ENCODE data around the gene MBD3L4. TPM values are rescaled to one million over a fixed set of nuclear protein-coding genes. Genes with fewer than 3 reads are reported as not detected.
"Not testable (repeated sequence)": the region's sequence is repeated elsewhere in the genome, so short reads cannot be mapped to it uniquely, and the experiment has no call there.

Gene MBD3L4
- polyA plus RNA-seq, 1 donor (not counting 4 experiments of a cell fraction or from before 2014, with no cell fraction given), result not detected

- FAIRE-seq; H3K4me2 ChIP-seq (ENCODE audit: control insufficient read depth, extremely low read depth, insufficient read depth, low read depth, low read length); H3K27me3 ChIP-seq (ENCODE audit: control insufficient read depth, extremely low read depth, insufficient read depth, low read length); H3K27ac ChIP-seq (ENCODE audit: control insufficient read depth, insufficient read depth, low read length); H3K4me1 ChIP-seq (ENCODE audit: control insufficient read depth, extremely low read depth, insufficient read depth, low read length); H3K4me3 ChIP-seq (ENCODE audit: control insufficient read depth in 2 of 3, extremely low read depth in 1 of 3, insufficient read depth in 2 of 3, low read depth in 1 of 3, low read length in 3 of 3); H3K36me3 ChIP-seq (ENCODE audit: control insufficient read depth in 2 of 2, extremely low read depth in 1 of 2, insufficient read depth in 2 of 2, low read length in 2 of 2); H2AFZ ChIP-seq (ENCODE audit: control insufficient read depth, low read length); H3K9ac ChIP-seq (ENCODE audit: control insufficient read depth, extremely low read depth, insufficient read depth, low read length); H4K20me1 ChIP-seq (ENCODE audit: control insufficient read depth, extremely low read depth, insufficient read depth, low read length); dilution Hi-C loops (cut with MboI; ENCODE audit: extremely low pct_ligation_motif_present, low sequenced_read_pairs); H3K9me1 ChIP-seq (ENCODE audit: control insufficient read depth, extremely low read depth, insufficient read depth, low read length); H3K79me2 ChIP-seq (ENCODE audit: control insufficient read depth, insufficient read depth, low read length); H3K9me3 ChIP-seq (ENCODE audit: control insufficient read depth, low read depth, low read length); DNase-seq (ENCODE audit: low read depth, low spot score): not testable (repeated sequence)
Measured at GRCh38 chr19:7056371-7056770, 16.4 kb upstream of the MBD3L4 start.

DNA sequence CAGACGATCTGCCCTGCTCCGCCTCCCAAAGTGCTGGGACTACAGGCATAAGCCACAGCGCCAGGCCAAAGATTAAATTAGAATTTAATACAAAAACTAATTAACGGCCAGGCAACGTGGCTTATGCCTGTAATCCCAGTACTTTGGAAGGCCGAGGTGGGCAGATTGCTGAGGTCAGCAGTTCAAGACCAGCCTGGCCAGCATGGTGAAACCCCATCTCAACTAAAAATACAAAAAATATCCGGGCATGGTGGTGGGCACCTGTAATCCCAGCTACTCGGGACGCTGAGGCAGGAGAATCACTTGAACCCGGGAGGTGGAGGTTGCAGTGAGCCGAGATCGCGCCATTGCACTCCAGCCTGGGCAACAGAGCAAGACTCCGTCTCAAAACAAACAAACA lies 15.7 kb upstream of the MBD3L4 start:
- H3K9ac ChIP-seq (ENCODE audit: control insufficient read depth, extremely low read depth, insufficient read depth, low read length); H3K79me2 ChIP-seq (ENCODE audit: control insufficient read depth, insufficient read depth, low read length); H3K4me1 ChIP-seq (ENCODE audit: control insufficient read depth, extremely low read depth, insufficient read depth, low read length); FAIRE-seq; DNase-seq (ENCODE audit: low read depth, low spot score); H4K20me1 ChIP-seq (ENCODE audit: control insufficient read depth, extremely low read depth, insufficient read depth, low read length); H3K27ac ChIP-seq (ENCODE audit: control insufficient read depth, insufficient read depth, low read length); H3K27me3 ChIP-seq (ENCODE audit: control insufficient read depth, extremely low read depth, insufficient read depth, low read length); H3K36me3 ChIP-seq (ENCODE audit: control insufficient read depth in 2 of 2, extremely low read depth in 1 of 2, insufficient read depth in 2 of 2, low read length in 2 of 2); H3K9me3 ChIP-seq (ENCODE audit: control insufficient read depth, low read depth, low read length); H3K4me3 ChIP-seq (ENCODE audit: control insufficient read depth in 2 of 3, extremely low read depth in 1 of 3, insufficient read depth in 2 of 3, low read depth in 1 of 3, low read length in 3 of 3); H3K9me1 ChIP-seq (ENCODE audit: control insufficient read depth, extremely low read depth, insufficient read depth, low read length); dilution Hi-C loops (cut with MboI; ENCODE audit: extremely low pct_ligation_motif_present, low sequenced_read_pairs); H2AFZ ChIP-seq (ENCODE audit: control insufficient read depth, low read length); H3K4me2 ChIP-seq (ENCODE audit: control insufficient read depth, extremely low read depth, insufficient read depth, low read depth, low read length): not testable (repeated sequence)

GRCh38 chr19:7054635-7055368 lies 14.8 kb upstream of the MBD3L4 start:
- H3K4me3 ChIP-seq (ENCODE audit: control insufficient read depth in 2 of 3, extremely low read depth in 1 of 3, insufficient read depth in 2 of 3, low read depth in 1 of 3, low read length in 3 of 3); H3K9ac ChIP-seq (ENCODE audit: control insufficient read depth, extremely low read depth, insufficient read depth, low read length); H3K4me1 ChIP-seq (ENCODE audit: control insufficient read depth, extremely low read depth, insufficient read depth, low read length); dilution Hi-C loops (cut with MboI; ENCODE audit: extremely low pct_ligation_motif_present, low sequenced_read_pairs); H3K4me2 ChIP-seq (ENCODE audit: control insufficient read depth, extremely low read depth, insufficient read depth, low read depth, low read length); H3K27me3 ChIP-seq (ENCODE audit: control insufficient read depth, extremely low read depth, insufficient read depth, low read length); H4K20me1 ChIP-seq (ENCODE audit: control insufficient read depth, extremely low read depth, insufficient read depth, low read length); H2AFZ ChIP-seq (ENCODE audit: control insufficient read depth, low read length); H3K9me1 ChIP-seq (ENCODE audit: control insufficient read depth, extremely low read depth, insufficient read depth, low read length); DNase-seq (ENCODE audit: low read depth, low spot score); FAIRE-seq; H3K79me2 ChIP-seq (ENCODE audit: control insufficient read depth, insufficient read depth, low read length); H3K27ac ChIP-seq (ENCODE audit: control insufficient read depth, insufficient read depth, low read length); H3K9me3 ChIP-seq (ENCODE audit: control insufficient read depth, low read depth, low read length); H3K36me3 ChIP-seq (ENCODE audit: control insufficient read depth in 2 of 2, extremely low read depth in 1 of 2, insufficient read depth in 2 of 2, low read length in 2 of 2): not testable (repeated sequence)

GRCh38 chr19:7052896-7053295 lies 12.9 kb upstream of the MBD3L4 start:
- H3K9me1 ChIP-seq (ENCODE audit: control insufficient read depth, extremely low read depth, insufficient read depth, low read length); H2AFZ ChIP-seq (ENCODE audit: control insufficient read depth, low read length); H3K9ac ChIP-seq (ENCODE audit: control insufficient read depth, extremely low read depth, insufficient read depth, low read length); dilution Hi-C loops (cut with MboI; ENCODE audit: extremely low pct_ligation_motif_present, low sequenced_read_pairs); H3K9me3 ChIP-seq (ENCODE audit: control insufficient read depth, low read depth, low read length); H3K4me2 ChIP-seq (ENCODE audit: control insufficient read depth, extremely low read depth, insufficient read depth, low read depth, low read length); H3K27ac ChIP-seq (ENCODE audit: control insufficient read depth, insufficient read depth, low read length); H3K4me3 ChIP-seq (ENCODE audit: control insufficient read depth in 2 of 3, extremely low read depth in 1 of 3, insufficient read depth in 2 of 3, low read depth in 1 of 3, low read length in 3 of 3); FAIRE-seq; H3K79me2 ChIP-seq (ENCODE audit: control insufficient read depth, insufficient read depth, low read length); H4K20me1 ChIP-seq (ENCODE audit: control insufficient read depth, extremely low read depth, insufficient read depth, low read length); H3K36me3 ChIP-seq (ENCODE audit: control insufficient read depth in 2 of 2, extremely low read depth in 1 of 2, insufficient read depth in 2 of 2, low read length in 2 of 2); H3K4me1 ChIP-seq (ENCODE audit: control insufficient read depth, extremely low read depth, insufficient read depth, low read length); DNase-seq (ENCODE audit: low read depth, low spot score); H3K27me3 ChIP-seq (ENCODE audit: control insufficient read depth, extremely low read depth, insufficient read depth, low read length): not testable (repeated sequence)

DNA sequence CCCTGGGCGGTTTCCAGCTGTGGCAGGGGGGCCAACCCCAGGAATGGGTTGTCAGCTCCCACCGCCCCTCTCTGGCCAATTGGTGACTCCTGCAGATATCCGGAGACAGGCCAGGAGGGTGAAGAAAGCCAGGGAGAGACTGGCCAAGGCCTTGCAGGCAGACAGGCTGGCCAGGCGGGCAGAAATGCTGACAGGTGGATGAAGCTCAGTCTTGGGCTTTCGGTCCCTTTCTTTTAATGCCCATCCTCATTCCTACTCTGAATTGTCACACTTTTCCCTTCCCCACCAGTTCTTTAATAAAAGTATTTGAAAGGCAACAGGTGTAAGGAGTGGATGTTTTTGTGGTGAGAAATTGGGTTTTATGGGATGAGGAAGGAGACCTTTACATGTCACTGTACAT lies 11.4 kb upstream of the MBD3L4 start:
- H3K27me3 ChIP-seq (ENCODE audit: control insufficient read depth, extremely low read depth, insufficient read depth, low read length), result not testable (repeated sequence)

More for the DNA sequence above, 11.4 kb upstream of the MBD3L4 start:
- DNase-seq (ENCODE audit: low read depth, low spot score); H3K4me2 ChIP-seq (ENCODE audit: control insufficient read depth, extremely low read depth, insufficient read depth, low read depth, low read length); H3K79me2 ChIP-seq (ENCODE audit: control insufficient read depth, insufficient read depth, low read length); H4K20me1 ChIP-seq (ENCODE audit: control insufficient read depth, extremely low read depth, insufficient read depth, low read length); H3K36me3 ChIP-seq (ENCODE audit: control insufficient read depth in 2 of 2, extremely low read depth in 1 of 2, insufficient read depth in 2 of 2, low read length in 2 of 2); H3K9me1 ChIP-seq (ENCODE audit: control insufficient read depth, extremely low read depth, insufficient read depth, low read length); dilution Hi-C loops (cut with MboI; ENCODE audit: extremely low pct_ligation_motif_present, low sequenced_read_pairs); H2AFZ ChIP-seq (ENCODE audit: control insufficient read depth, low read length); H3K27ac ChIP-seq (ENCODE audit: control insufficient read depth, insufficient read depth, low read length); H3K9ac ChIP-seq (ENCODE audit: control insufficient read depth, extremely low read depth, insufficient read depth, low read length); H3K4me3 ChIP-seq (ENCODE audit: control insufficient read depth in 2 of 3, extremely low read depth in 1 of 3, insufficient read depth in 2 of 3, low read depth in 1 of 3, low read length in 3 of 3); H3K4me1 ChIP-seq (ENCODE audit: control insufficient read depth, extremely low read depth, insufficient read depth, low read length); FAIRE-seq; H3K9me3 ChIP-seq (ENCODE audit: control insufficient read depth, low read depth, low read length): not testable (repeated sequence)

All from keratinocyte (primary cell).